ENCODE data around the gene CCDC13.

Gene CCDC13

DNA sequence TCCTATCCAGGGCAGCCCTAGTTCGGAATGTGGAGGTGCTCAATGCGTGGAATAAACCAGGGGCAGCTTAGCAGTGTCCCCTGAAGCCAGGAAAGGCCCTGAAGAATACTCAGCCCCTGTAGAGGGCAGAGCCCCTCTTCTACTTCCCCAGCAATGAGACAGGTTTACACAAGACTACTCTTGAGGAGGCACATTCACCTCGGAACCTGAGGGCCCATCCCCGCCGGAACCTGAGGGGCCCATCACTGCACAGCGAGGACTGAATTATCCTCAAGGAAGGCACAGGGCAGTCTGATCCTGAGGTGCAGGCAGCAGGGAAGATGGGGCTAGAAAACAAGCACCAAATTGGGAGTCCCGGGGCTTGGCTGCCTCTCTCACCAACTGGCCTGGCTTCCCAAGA, 22.2 kb downstream of the CCDC13 start:
- Mint-ChIP-seq H3K4me1 (peaks cover 10% of the 10 kb centered on the region), H3K36me3 (no peaks in the 10 kb centered on the region), H3K27ac (no peak overlapping the region), H3K4me3 (no peak overlapping the region), H3K9me3 (no peaks in the 10 kb centered on the region)
- no peak for ATAC-seq
- no peak for DNase-seq (ENCODE audit: low spot score in 2 of 2)

DNA sequence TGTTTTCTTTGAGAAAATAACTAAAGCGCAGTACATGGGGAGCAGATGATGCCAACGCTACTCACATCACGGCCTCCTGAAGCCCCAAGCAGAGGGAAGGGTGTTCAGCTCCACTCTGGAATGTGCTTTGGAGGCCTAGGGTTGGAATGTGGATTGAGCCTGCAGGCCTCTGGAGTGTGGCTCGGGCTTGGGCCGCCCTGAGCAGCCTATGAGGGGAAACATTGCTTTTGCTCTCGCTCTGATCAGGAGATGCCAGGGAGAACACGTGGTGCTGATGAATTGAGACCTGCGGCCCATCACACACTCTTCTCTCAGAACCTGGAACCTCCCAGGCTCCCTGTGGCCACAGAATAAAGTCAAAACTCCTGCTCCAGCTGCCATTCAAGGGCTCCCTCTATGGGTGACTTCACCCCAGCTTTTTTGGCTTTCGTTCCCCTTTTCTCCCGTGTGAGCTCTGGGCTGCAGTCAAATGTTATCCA, 23.3 kb downstream of the CCDC13 start:
- Mint-ChIP-seq H3K36me3 (no peaks in the 10 kb centered on the region), H3K4me1 (peaks cover 10% of the 10 kb centered on the region), H3K27ac (peak overlapping the region; percentile 73), H3K4me3 (no peak overlapping the region), H3K9me3 (no peaks in the 10 kb centered on the region)
- DNase-seq (ENCODE audit: low spot score in 2 of 2) (no peak), ATAC-seq (no peak)

DNA sequence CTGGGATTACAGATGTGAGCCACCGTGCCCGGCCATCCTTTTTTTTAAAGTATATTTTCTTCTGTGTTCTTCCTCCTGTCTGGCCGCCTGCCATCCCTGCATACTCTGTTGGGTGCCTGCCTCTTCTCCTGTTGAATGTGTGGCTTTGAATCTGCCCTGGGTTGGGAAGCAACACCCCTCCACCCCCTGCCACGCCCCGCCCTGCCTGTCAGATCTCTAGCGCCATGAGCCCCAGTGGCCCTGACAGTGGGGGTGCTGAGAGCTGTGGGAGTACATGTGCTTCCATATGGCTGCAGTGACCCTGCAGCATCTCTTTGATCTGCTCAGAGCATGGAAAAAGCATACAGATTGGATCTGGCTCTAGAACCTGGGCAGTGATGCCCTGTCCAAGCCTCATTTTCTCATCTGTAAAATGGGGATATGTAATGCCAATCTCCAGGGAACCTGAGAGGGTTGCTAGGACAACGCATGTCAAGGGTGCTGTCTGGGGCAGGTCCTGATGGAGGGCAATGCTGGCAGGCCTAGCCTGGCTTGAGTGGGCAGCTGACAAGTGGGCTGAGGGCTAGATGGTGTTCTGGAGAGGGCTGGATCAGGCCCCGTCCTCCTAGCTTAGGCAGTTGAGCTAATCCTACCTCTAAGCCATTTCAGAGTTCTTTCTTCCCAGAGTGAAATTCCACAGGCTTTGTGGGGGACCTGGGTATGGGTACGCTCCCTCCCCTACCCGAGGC, 23.9 kb downstream of the CCDC13 start:
- peaks cover 10% of the 10 kb centered on the region for H3K4me1 Mint-ChIP-seq
- no peak for ATAC-seq
- no peak overlapping the region for H3K27ac Mint-ChIP-seq
- no peaks in the 10 kb centered on the region for H3K9me3 Mint-ChIP-seq
- DNase-seq (ENCODE audit: low spot score in 2 of 2): no peak
- H3K4me3 Mint-ChIP-seq: no peak overlapping the region
- no peaks in the 10 kb centered on the region for H3K36me3 Mint-ChIP-seq

DNA sequence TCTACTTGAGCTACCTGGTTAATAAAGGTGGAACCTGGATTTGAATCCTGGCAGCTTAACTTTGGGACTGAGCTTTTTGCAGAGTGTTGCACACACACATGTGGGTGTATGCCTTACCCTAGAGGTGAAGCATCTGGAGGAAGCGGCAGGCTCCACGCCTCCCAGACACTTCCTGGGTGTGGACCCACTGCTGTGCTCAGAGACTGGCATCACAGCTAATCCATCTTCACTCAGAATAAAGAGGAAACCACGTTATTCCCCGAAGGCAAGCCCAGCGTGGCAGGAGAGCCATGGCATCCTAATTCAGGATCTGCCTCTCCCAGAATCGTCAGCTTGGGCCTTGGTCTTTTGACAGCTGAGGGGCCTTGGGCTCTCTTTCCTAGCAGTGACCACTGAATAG, 25.5 kb downstream of the CCDC13 start:
- DNase-seq (ENCODE audit: low spot score in 2 of 2): no peak
- Mint-ChIP-seq H3K9me3 (no peaks in the 10 kb centered on the region), H3K4me3 (no peak overlapping the region), H3K27ac (no peak overlapping the region), H3K4me1 (peaks cover 10% of the 10 kb centered on the region), H3K36me3 (no peaks in the 10 kb centered on the region)
- ATAC-seq: peak; percentile 42

DNA sequence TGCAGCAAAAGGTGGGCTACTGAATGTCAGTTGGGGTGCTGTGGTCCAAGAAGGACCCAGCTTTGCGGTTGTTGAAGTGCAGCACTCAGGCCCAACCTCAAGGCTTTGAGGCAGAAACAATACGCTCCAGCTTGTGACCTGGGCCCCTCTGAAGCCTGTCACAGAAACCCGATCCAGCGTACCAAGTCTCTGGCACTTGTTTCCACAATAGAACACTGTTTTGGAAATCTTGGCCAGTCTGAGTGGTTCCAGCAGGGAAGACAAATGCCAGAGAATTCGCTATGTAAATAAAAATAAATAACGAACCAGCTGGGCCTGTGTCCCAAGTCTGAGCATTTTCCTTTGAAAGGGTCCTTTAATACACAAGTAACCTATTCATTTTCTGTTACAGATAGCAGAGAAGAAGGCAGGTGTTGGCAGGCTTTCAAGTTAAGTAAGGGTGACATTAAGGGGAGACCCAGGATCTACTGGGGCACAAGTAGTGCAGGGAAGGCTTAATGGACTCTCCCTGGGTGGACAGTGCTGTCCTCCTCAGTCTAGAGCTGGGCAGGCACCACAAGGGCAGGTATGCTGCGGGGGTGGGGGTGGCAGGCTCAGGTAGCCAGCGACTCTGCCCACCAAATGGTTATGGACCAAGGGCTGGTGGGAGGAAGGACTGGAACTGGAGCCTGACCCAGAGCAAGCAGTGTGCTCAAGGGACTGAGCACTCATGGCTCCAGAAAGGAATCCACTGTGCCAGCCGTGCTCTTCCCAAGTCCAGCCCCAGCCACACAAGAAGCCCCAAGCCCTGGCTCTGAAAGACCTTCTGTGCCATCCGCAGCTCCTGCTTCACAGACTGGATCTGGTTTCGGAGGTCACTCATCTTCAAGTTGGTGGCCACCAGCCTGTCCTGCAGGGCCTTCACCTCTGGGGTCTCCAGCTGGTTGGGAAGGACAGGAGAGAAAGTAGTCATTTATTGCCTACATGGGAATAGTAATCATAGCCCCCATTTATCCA, 26.3 kb downstream of the CCDC13 start:
- Mint-ChIP-seq H3K36me3 (no peaks in the 10 kb centered on the region), H3K4me3 (no peak overlapping the region), H3K9me3 (no peaks in the 10 kb centered on the region), H3K27ac (no peak overlapping the region), H3K4me1 (peaks cover 10% of the 10 kb centered on the region)
- ATAC-seq (no peak), DNase-seq (ENCODE audit: low spot score in 2 of 2) (no peak)

DNA sequence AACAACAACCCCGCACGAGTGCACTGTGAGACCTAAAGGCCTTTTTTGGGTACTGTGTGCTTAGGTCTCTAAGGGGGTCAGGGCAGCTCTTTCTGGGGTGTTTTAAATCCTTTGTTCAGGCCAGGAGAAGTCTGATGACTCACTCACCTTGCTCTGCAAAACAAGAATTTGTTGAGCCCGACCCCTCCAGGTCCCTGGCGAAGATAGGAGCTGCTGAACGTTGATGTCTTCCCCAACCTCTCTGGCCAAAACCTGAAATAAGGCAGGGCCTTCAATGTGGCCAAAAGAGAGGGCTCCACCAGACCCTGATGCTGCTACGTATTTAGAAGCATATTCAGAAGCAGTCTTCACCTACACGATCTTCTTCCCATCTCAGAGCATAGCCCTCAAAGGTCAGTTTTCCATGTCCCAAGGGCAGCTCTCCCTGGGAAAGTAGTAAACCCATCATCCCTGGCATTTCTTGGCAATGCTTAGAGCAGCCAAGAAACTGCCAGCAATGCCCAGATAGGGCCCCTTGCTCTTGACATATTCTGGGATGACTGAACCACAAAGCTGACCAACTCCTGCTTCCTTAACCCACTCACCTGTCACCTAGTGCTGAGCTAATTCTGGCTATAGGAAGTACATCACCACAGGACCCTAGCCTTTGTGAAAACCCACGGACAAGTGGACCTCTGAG, 27.1 kb downstream of the CCDC13 start:
- H3K36me3 Mint-ChIP-seq: no peaks in the 10 kb centered on the region
- no peak for DNase-seq (ENCODE audit: low spot score in 2 of 2)
- no peak overlapping the region for H3K4me3 Mint-ChIP-seq
- no peaks in the 10 kb centered on the region for H3K9me3 Mint-ChIP-seq
- H3K27ac Mint-ChIP-seq: no peak overlapping the region
- peaks cover 10% of the 10 kb centered on the region for H3K4me1 Mint-ChIP-seq
- ATAC-seq: no peak

DNA sequence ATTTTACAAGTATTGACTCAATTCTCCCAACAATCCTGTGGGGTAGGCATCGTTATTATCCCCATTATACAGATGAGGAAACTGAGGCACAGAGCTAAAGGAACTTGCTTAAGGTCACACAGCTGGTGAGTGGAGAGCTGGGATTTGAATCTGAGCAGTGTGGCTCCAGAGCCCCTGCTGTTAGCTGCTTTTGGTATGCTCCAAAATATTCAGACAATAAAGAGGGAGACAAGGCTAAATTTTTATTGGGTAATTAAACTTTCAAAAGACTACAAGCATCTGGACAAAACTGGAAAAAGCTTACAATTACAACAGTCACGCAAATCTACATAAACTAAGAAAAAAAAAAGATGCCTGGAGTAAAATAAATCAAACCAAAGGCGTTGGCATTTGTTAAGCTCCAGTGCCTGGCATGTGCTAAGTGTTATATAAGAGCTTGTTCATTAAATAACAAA, 27.7 kb downstream of the CCDC13 start:
- Mint-ChIP-seq H3K27ac (no peak overlapping the region), H3K9me3 (no peaks in the 10 kb centered on the region), H3K4me1 (peaks cover 10% of the 10 kb centered on the region), H3K36me3 (no peaks in the 10 kb centered on the region), H3K4me3 (no peak overlapping the region)
- no peak for ATAC-seq
- DNase-seq (ENCODE audit: low spot score in 2 of 2): peak in 1 of 2 donors; percentile 40

DNA sequence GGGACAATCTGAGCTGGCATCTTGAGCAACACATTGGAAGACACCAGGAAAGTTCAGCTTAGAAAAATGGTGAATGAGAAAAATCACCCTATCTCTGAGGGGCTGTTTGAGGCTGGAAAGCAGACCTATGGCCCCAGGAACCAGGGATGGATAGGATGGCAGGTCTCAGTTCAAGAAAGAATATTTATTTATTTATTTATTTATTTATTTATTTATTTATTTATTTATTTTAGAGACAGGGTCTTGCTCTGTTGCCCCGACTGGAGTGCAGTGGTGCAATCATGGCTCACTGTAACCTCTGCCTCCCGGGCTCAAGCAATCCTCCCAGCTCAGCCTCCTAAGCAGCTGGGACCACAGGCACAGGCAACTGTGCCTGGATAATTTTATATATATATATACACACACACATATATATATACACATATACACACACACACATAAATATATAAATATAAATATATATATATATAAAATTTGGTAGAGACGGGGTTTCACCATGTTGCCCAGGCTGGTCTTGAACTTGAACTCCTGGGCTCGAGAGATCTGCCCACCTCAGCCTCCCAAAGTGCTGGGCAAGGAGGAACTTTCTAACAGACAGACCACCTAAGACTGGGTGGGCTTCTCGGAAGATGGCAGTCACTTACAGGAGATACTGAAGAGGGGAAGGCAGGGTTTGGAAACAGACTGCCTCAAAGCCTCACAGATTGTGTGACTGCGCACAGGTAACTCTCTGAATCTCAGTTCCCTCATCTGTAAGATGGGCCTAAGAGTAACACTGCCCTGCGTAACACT, 29.7 kb downstream of the CCDC13 start:
- H3K9me3 Mint-ChIP-seq: no peaks in the 10 kb centered on the region
- peaks cover 9% of the 10 kb centered on the region for H3K4me1 Mint-ChIP-seq
- H3K27ac Mint-ChIP-seq: no peak overlapping the region
- ATAC-seq: no peak
- no peak overlapping the region for H3K4me3 Mint-ChIP-seq
- H3K36me3 Mint-ChIP-seq: no peaks in the 10 kb centered on the region
- DNase-seq (ENCODE audit: low spot score in 2 of 2): peak in 1 of 2 donors; percentile 42

DNA sequence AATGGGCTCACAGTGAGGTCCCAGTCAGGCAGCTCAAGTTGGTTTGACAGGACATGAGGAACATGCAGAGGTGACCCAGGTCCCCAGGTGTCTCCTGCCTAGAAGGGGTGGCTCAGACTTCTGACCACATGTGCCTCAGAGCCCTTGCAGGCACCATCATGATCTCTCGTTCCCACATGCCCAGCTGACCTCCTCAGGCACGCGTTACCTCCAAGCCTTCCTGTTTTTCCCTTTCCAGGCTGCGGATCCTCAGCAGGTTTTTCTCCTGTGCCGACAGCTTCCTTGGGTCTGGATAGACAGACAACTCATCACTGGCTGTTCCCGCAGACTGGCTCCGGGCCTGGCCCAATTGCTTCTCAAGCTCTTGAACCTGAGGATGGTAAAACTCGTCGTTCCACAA, 30.4 kb downstream of the CCDC13 start:
- no peak for ATAC-seq
- H3K36me3 Mint-ChIP-seq: no peaks in the 10 kb centered on the region
- DNase-seq (ENCODE audit: low spot score in 2 of 2): peak in 1 of 2 donors; percentile 36
- no peaks in the 10 kb centered on the region for H3K9me3 Mint-ChIP-seq
- peaks cover 2% of the 10 kb centered on the region for H3K4me1 Mint-ChIP-seq
- H3K4me3 Mint-ChIP-seq: no peak overlapping the region
- H3K27ac Mint-ChIP-seq: no peak overlapping the region

DNA sequence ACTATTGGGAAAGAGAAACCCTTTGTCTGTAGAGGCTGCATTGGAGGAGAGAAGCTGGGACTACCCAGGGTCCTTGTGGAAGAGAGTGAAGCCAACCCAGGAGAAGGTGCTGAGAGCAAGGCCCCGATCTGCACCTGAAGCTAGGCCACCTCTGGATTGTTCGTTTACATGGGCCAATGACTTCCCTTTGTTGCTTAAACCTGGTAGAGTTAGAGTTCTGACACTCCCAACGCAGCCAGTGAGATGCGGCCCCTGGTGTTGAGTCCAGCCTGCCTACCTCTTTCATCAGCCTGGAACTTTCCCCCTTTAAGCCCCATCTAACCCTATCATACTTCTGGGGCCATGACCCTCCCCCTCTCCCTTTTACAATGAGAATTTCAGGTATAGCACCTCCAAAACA, 30.8 kb downstream of the CCDC13 start:
- Mint-ChIP-seq H3K4me3 (no peak overlapping the region), H3K4me1 (no peaks in the 10 kb centered on the region), H3K36me3 (no peaks in the 10 kb centered on the region), H3K27ac (no peak overlapping the region), H3K9me3 (no peaks in the 10 kb centered on the region)
- DNase-seq (ENCODE audit: low spot score in 2 of 2) (no peak), ATAC-seq (no peak)

DNA sequence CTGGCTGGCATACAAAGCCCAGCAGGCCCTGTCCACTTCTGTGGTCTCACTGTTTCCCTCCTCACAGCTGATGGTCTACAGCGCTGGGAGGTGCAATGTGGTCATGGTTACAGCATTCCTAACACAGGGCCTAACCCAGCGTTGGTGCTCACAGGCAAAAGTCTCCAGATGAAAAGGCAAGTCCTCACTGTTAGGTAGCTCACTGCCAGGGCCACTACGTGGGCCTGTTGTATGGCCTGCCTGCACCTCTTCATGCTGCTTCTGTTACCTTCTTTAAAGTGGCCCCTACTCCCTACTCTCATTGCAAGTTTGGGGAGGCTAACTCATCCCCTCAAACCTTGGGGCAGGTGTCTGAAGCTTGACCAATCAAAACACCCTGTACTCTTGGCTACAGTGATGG, 31.3 kb downstream of the CCDC13 start:
- Mint-ChIP-seq H3K36me3 (no peaks in the 10 kb centered on the region), H3K9me3 (no peaks in the 10 kb centered on the region), H3K4me1 (no peaks in the 10 kb centered on the region), H3K27ac (no peak overlapping the region), H3K4me3 (no peak overlapping the region)
- DNase-seq (ENCODE audit: low spot score in 2 of 2) (peak in 1 of 2 donors; percentile 41), ATAC-seq (no peak)

DNA sequence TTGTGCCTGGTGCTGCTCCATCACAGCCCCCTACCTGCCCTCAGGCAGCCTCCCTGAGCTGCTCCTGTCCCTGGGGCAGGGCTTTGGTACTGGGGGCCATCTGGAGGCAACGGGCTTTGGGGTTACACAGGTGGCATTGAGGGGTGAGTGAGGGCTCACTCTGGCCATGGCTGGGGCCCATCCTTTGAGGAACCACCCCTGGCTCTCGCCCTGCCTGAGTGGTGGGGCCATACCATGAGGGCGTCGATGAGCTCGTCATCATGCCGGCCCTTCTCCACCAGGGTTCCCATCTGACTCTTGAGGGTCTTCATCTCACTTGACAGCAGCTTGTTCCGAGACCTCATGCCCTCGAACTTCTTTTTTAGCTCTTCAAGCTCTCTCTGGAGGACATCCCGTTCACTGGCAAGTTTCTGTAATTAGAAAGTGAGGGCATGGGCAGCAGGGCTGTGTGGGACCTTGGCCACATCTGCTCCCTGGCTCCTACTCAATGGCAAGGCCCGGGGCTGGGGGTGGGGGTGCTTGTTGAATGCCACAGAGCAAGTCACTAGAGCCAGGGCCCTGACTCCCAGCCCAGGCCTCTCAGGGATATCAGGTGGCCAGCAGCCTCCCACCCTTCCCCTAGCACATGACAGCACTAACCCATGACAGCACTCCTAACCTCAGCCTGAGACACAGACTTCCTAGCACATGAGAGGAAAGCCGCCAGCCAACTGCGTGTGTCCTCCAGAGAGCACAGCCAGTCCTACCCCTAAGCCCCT, 33.5 kb downstream of the CCDC13 start:
- no peak for ATAC-seq
- Mint-ChIP-seq H3K4me3 (no peak overlapping the region), H3K36me3 (no peaks in the 10 kb centered on the region), H3K4me1 (no peaks in the 10 kb centered on the region), H3K27ac (no peak overlapping the region), H3K9me3 (no peaks in the 10 kb centered on the region)
- DNase-seq (ENCODE audit: low spot score in 2 of 2): peak in 1 of 2 donors; percentile 35

DNA sequence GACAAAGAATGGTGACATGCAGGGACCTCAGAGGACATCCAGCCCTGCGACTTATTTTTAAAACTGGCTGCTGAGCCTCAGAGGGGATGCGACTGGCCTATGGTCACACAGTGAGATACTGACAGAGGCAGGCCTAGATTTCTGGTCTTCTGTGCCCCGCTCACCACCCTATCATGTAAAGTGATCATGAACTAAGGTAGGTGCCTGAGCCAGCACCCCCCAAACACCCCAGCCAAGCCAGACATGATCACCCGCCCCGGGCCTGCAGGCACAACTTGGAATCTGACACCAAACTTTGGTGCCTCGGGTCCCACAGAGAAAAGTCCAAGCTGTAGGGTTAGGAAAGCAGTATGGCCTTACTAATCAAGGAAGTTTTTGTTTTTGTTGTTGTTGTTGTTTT, 36.5 kb downstream of the CCDC13 start:
- H3K4me3 Mint-ChIP-seq: no peak overlapping the region
- ATAC-seq: no peak
- H3K9me3 Mint-ChIP-seq: no peaks in the 10 kb centered on the region
- H3K4me1 Mint-ChIP-seq: no peaks in the 10 kb centered on the region
- H3K27ac Mint-ChIP-seq: no peak overlapping the region
- DNase-seq (ENCODE audit: low spot score in 2 of 2): peak in 1 of 2 donors; percentile 37
- H3K36me3 Mint-ChIP-seq: no peaks in the 10 kb centered on the region

DNA sequence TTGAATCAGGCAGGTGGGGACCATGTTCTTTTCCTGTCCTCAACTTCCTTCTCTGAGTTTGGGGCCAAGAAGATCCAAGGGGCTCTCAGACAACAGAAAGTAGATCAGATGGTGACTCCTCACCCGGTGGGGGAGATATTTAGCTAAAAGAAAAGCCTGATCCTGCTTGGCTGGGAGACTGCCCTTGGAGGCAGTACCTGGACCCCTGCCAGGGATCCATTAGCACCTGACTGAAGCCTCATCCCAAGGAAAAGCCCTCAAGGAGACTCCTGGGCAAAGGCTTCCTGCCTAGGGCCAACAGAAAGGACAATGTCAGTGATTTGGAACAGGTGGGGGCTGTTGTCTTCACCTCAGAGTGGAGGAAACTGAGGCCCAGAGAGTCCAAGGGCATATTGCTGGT, 37.0 kb downstream of the CCDC13 start:
- Mint-ChIP-seq H3K4me1 (no peaks in the 10 kb centered on the region), H3K4me3 (no peak overlapping the region), H3K9me3 (no peaks in the 10 kb centered on the region), H3K36me3 (no peaks in the 10 kb centered on the region), H3K27ac (no peak overlapping the region)
- DNase-seq (ENCODE audit: low spot score in 2 of 2) (peak in 1 of 2 donors; percentile 40), ATAC-seq (no peak)

Data from stimulated activated effector memory CD8-positive, alpha-beta T cell treated with anti-CD3 and anti-CD28 coated beads, Interleukin-12 subunit alpha, Interleukin-12 subunit beta, amount 100 ng/mL, for 72 hours (primary cell).